ENCODE measurements around the gene LRP1B. TPM values are rescaled to one million over a fixed set of nuclear protein-coding genes. Genes with fewer than 3 reads are reported as not detected.

Gene LRP1B
- total and polyA plus RNA-seq, 4 donors: 0.01 to 0.84 (median 0.17) TPM

DNA sequence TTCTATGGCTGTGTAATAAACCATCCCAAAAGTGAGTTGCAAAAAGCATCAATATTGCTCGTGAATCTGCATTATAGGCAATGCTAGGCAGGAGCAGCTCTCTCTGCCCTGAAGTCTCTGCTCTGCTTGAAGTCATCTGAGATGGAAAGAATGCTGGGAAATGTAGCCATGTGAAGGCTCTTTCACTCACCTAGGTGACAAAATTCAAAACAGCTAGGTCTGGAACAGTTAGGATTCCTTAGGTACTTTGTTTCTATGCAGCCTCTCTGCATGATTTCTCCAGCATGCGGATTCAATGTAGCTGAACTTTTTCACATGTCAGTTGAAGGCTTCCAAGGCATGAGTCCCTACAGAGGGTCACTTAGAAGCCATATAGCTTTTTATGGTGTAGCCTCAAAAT is 1383.7 kb downstream of the LRP1B start:
- WGBS: 61% methylated on average over 2 of the region's 2 CpGs
- TF ChIP-seq TAF1 (conservative IDR thresholded peaks at IDR 0.05): no peak
- no peak for TF ChIP-seq FOXA1 (IDR thresholded peaks at IDR 0.05)
- TF ChIP-seq SP1 (IDR thresholded peaks at IDR 0.05): no peak
- no peak for TF ChIP-seq JUND (IDR thresholded peaks at IDR 0.05)
- TF ChIP-seq, protein P1, sequence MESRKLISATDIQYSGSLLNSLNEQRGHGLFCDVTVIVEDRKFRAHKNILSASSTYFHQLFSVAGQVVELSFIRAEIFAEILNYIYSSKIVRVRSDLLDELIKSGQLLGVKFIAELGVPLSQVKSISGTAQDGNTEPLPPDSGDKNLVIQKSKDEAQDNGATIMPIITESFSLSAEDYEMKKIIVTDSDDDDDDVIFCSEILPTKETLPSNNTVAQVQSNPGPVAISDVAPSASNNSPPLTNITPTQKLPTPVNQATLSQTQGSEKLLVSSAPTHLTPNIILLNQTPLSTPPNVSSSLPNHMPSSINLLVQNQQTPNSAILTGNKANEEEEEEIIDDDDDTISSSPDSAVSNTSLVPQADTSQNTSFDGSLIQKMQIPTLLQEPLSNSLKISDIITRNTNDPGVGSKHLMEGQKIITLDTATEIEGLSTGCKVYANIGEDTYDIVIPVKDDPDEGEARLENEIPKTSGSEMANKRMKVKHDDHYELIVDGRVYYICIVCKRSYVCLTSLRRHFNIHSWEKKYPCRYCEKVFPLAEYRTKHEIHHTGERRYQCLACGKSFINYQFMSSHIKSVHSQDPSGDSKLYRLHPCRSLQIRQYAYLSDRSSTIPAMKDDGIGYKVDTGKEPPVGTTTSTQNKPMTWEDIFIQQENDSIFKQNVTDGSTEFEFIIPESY (IDR thresholded peaks at IDR 0.05): no peak
- TF ChIP-seq, protein P2, sequence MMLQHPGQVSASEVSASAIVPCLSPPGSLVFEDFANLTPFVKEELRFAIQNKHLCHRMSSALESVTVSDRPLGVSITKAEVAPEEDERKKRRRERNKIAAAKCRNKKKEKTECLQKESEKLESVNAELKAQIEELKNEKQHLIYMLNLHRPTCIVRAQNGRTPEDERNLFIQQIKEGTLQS (IDR thresholded peaks at IDR 0.05): no peak
- no peak for TF ChIP-seq HNF4G (IDR thresholded peaks at IDR 0.05)
- TF ChIP-seq, protein P3, sequence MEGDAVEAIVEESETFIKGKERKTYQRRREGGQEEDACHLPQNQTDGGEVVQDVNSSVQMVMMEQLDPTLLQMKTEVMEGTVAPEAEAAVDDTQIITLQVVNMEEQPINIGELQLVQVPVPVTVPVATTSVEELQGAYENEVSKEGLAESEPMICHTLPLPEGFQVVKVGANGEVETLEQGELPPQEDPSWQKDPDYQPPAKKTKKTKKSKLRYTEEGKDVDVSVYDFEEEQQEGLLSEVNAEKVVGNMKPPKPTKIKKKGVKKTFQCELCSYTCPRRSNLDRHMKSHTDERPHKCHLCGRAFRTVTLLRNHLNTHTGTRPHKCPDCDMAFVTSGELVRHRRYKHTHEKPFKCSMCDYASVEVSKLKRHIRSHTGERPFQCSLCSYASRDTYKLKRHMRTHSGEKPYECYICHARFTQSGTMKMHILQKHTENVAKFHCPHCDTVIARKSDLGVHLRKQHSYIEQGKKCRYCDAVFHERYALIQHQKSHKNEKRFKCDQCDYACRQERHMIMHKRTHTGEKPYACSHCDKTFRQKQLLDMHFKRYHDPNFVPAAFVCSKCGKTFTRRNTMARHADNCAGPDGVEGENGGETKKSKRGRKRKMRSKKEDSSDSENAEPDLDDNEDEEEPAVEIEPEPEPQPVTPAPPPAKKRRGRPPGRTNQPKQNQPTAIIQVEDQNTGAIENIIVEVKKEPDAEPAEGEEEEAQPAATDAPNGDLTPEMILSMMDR (IDR thresholded peaks at IDR 0.05; ENCODE audit: low read depth, low read length, missing input control): no peak
- TF ChIP-seq YY1 (IDR thresholded peaks at IDR 0.05): no peak
- no peak for TF ChIP-seq RXRA (IDR thresholded peaks at IDR 0.05)
- TF ChIP-seq EGR1 (IDR thresholded peaks at IDR 0.05; ENCODE audit: low read depth in 2 of 2): no peak
- no peak for TF ChIP-seq HNF4A (conservative IDR thresholded peaks at IDR 0.05)
- TF ChIP-seq GABPA (IDR thresholded peaks at IDR 0.05 in 1 of 2, conservative IDR thresholded peaks at IDR 0.05 in 1 of 2): no peak
- no peak for TF ChIP-seq RAD21 (IDR thresholded peaks at IDR 0.05)
- TF ChIP-seq, protein P4, sequence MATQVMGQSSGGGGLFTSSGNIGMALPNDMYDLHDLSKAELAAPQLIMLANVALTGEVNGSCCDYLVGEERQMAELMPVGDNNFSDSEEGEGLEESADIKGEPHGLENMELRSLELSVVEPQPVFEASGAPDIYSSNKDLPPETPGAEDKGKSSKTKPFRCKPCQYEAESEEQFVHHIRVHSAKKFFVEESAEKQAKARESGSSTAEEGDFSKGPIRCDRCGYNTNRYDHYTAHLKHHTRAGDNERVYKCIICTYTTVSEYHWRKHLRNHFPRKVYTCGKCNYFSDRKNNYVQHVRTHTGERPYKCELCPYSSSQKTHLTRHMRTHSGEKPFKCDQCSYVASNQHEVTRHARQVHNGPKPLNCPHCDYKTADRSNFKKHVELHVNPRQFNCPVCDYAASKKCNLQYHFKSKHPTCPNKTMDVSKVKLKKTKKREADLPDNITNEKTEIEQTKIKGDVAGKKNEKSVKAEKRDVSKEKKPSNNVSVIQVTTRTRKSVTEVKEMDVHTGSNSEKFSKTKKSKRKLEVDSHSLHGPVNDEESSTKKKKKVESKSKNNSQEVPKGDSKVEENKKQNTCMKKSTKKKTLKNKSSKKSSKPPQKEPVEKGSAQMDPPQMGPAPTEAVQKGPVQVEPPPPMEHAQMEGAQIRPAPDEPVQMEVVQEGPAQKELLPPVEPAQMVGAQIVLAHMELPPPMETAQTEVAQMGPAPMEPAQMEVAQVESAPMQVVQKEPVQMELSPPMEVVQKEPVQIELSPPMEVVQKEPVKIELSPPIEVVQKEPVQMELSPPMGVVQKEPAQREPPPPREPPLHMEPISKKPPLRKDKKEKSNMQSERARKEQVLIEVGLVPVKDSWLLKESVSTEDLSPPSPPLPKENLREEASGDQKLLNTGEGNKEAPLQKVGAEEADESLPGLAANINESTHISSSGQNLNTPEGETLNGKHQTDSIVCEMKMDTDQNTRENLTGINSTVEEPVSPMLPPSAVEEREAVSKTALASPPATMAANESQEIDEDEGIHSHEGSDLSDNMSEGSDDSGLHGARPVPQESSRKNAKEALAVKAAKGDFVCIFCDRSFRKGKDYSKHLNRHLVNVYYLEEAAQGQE (IDR thresholded peaks at IDR 0.05): no peak
- no peak for TF ChIP-seq NR2F2 (IDR thresholded peaks at IDR 0.05)
- no peak for DNase-seq (ENCODE audit: low spot score)

DNA sequence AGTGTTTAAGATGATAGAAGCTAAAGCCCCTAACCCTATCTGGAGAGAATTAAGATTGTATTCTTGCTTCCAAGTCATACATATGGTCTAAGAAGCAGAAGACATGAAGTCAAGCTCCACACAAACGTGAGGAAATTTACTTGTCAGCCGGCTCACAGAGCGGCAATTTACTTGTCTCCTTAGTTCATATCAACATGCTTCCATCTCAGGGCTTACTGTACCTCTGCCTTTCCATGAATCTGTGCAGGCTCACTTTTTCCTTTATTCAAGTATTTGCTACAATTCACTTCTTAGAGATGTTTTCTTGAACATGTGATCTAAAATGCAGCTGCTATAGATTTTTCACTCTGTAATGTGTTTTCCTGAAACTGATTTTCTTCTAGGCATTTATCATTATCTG is 1386.4 kb downstream of the LRP1B start:
- TF ChIP-seq TAF1 (conservative IDR thresholded peaks at IDR 0.05) (no peak), RAD21 (IDR thresholded peaks at IDR 0.05) (no peak), FOXA2 (IDR thresholded peaks at IDR 0.05) (no peak), NR2F2 (IDR thresholded peaks at IDR 0.05) (no peak)
- TF ChIP-seq, protein P5, sequence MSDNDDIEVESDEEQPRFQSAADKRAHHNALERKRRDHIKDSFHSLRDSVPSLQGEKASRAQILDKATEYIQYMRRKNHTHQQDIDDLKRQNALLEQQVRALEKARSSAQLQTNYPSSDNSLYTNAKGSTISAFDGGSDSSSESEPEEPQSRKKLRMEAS (IDR thresholded peaks at IDR 0.05): no peak
- 83% methylated on average over 3 of the region's 3 CpGs for WGBS
- no peaks in the 10 kb centered on the region for H3K27me3 ChIP-seq (ENCODE audit: control insufficient read depth in 4 of 4, insufficient read depth in 4 of 4, low read length in 3 of 4)
- H3K4me1 ChIP-seq (ENCODE audit: control insufficient read depth in 4 of 4, insufficient read depth in 4 of 4, low read length in 3 of 4): no peaks in the 10 kb centered on the region
- H3K9me3 ChIP-seq (ENCODE audit: control insufficient read depth in 4 of 4, low read length in 3 of 4): no peaks in the 10 kb centered on the region
- no peak overlapping the region for H3K9ac ChIP-seq (ENCODE audit: low read depth in 1 of 2, low read length in 2 of 2)
- H3K4me3 ChIP-seq (ENCODE audit: low read depth in 1 of 3, low read length in 3 of 3): no peak overlapping the region
- no peak for DNase-seq (ENCODE audit: low spot score)
- H3K36me3 ChIP-seq (ENCODE audit: control insufficient read depth in 4 of 4, insufficient read depth in 3 of 4, low read depth in 1 of 4, low read length in 3 of 4): no peaks in the 10 kb centered on the region
- no peak overlapping the region for H3K27ac ChIP-seq (ENCODE audit: low read depth in 1 of 2, low read length in 2 of 2)

More for the DNA sequence above, 1383.7 kb downstream of the LRP1B start:
- Histone ChIP-seq H3K9me3 (ENCODE audit: control insufficient read depth in 4 of 4, low read length in 3 of 4) (no peaks in the 10 kb centered on the region), H3K4me1 (ENCODE audit: control insufficient read depth in 4 of 4, insufficient read depth in 4 of 4, low read length in 3 of 4) (no peaks in the 10 kb centered on the region), H3K9ac (ENCODE audit: low read depth in 1 of 2, low read length in 2 of 2) (no peak overlapping the region), H3K4me3 (ENCODE audit: low read depth in 1 of 3, low read length in 3 of 3) (no peak overlapping the region), H3K27me3 (ENCODE audit: control insufficient read depth in 4 of 4, insufficient read depth in 4 of 4, low read length in 3 of 4) (no peaks in the 10 kb centered on the region), H3K27ac (ENCODE audit: low read depth in 1 of 2, low read length in 2 of 2) (no peak overlapping the region), H3K36me3 (ENCODE audit: control insufficient read depth in 4 of 4, insufficient read depth in 3 of 4, low read depth in 1 of 4, low read length in 3 of 4) (no peaks in the 10 kb centered on the region)
